IMR-90 (cell line): ENCODE measurements around the gene ZNF597. TPM values are rescaled to one million over a fixed set of nuclear protein-coding genes. Genes with fewer than 3 reads are reported as not detected.

Experiments used
- ATAC-seq: fragments of 200-7000 bp; cut with Tn5 transposase; 2 replicates; pipeline ENCODE4 v1.9.1; 2020; ENCODE audit warnings: low read depth, mild to moderate bottlenecking, moderate library complexity
- Bru-seq: library from RNA; stranded (reverse); fragments of 400-500 nt; gene quantifications from one replicate; lab custom pipeline; 2021; lab: Mats Ljungman, UMichigan
- BruChase-seq, 2 experiments: library from RNA; stranded (reverse); fragments of 400-500 nt; gene quantifications; one replicate each; lab custom pipeline; 2021; lab: Mats Ljungman, UMichigan
- BruUV-seq: library from RNA; stranded (reverse); fragments of 400-500 nt; replicated peaks from 2 replicates; lab custom pipeline; 2021; lab: Mats Ljungman, UMichigan
- CTCF ChIA-PET: fragments of 300-600 bp; formaldehyde crosslinking; extraction: SDS; loops from one replicate; lab custom pipeline; 2021; ENCODE audit warnings: antibody characterized with exemption; lab: Yijun Ruan, JAX
- POLR2A ChIA-PET: fragments of 300-600 bp; sonication (Branson Sonifier 250); formaldehyde crosslinking; loops from one replicate; lab custom pipeline; 2022; ENCODE audit warnings: antibody characterized with exemption; ENCODE audit not compliant: unreplicated experiment; lab: Charles Lee
- DNase-seq: peaks from one replicate; pipeline ENCODE4 v3.0.0; 2013
- H2AFZ ChIP-seq: replicated peaks from 2 replicates; pipeline ENCODE3; 2013; ENCODE audit warnings: low read length, mild to moderate bottlenecking; ENCODE audit not compliant: poor library complexity
- H2AK5ac ChIP-seq: 2 replicates; pipeline ENCODE4 v1.6.1; 2013; ENCODE audit warnings: low read depth, low read length, inconsistent platforms
- H2AK9ac ChIP-seq: replicated peaks from 2 replicates; pipeline ENCODE3; 2013; ENCODE audit warnings: mild to moderate bottlenecking, low read depth, low read length, moderate library complexity; ENCODE audit not compliant: poor library complexity
- H2BK120ac ChIP-seq: 2 replicates; pipeline ENCODE4 v1.6.1; 2013; ENCODE audit warnings: low read depth, low read length, inconsistent platforms
- H2BK15ac ChIP-seq: 3 replicates; pipeline ENCODE4 v1.6.1; 2013; ENCODE audit warnings: low read depth, low read length, inconsistent platforms
- H2BK20ac ChIP-seq: 2 replicates; pipeline ENCODE4 v1.6.1; 2013; ENCODE audit warnings: low read depth, mild to moderate bottlenecking, inconsistent platforms, low read length, moderate library complexity
- H2BK5ac ChIP-seq: 2 replicates; pipeline ENCODE4 v1.6.1; 2013; ENCODE audit warnings: mild to moderate bottlenecking, low read depth, low read length, inconsistent platforms; ENCODE audit not compliant: poor library complexity, severe bottlenecking
- H3K14ac ChIP-seq: replicated peaks from 2 replicates; pipeline ENCODE4 v1.6.1; 2013; ENCODE audit warnings: low read depth, low read length, inconsistent platforms
- H3K18ac ChIP-seq: 2 replicates; pipeline ENCODE4 v1.6.1; 2013; ENCODE audit warnings: low read depth, low read length, control low read depth
- H3K23ac ChIP-seq: 2 replicates; pipeline ENCODE4 v1.6.1; 2013; ENCODE audit warnings: low read depth, low read length, inconsistent platforms
- H3K27ac ChIP-seq: 2 replicates; pipeline ENCODE4 v1.5.1; 2013; ENCODE audit warnings: mild to moderate bottlenecking, control low read depth, low read length; ENCODE audit not compliant: insufficient read depth
- H3K27me3 ChIP-seq: 2 replicates; pipeline ENCODE4 v1.6.1; 2013; ENCODE audit warnings: low read length; ENCODE audit not compliant: control insufficient read depth, insufficient read depth
- H3K36me3 ChIP-seq: 2 replicates; pipeline ENCODE4 v1.6.1; 2013; ENCODE audit warnings: low read length, mixed read lengths; ENCODE audit not compliant: control insufficient read depth, insufficient read depth
- H3K4ac ChIP-seq: 2 replicates; pipeline ENCODE4 v1.6.1; 2013; ENCODE audit warnings: low read depth, low read length, inconsistent platforms
- H3K4me1 ChIP-seq: 2 replicates; pipeline ENCODE4 v1.6.1; 2013; ENCODE audit warnings: low read length, mixed read lengths; ENCODE audit not compliant: control insufficient read depth, insufficient read depth
- H3K4me2 ChIP-seq: 2 replicates; pipeline ENCODE4 v1.6.1; 2013; ENCODE audit warnings: low read depth, mild to moderate bottlenecking, control low read depth, low read length, moderate library complexity
- H3K4me3 ChIP-seq: 2 replicates; pipeline ENCODE4 v1.5.1; 2013; ENCODE audit warnings: low read depth, mild to moderate bottlenecking, control low read depth, low read length, moderate library complexity; ENCODE audit not compliant: insufficient read depth
- H3K56ac ChIP-seq: 2 replicates; pipeline ENCODE4 v1.6.1; 2013; ENCODE audit warnings: low read length, inconsistent platforms; ENCODE audit not compliant: insufficient read depth; ENCODE audit errors: extremely low read depth
- H3K79me1 ChIP-seq, 2 experiments: 2 replicates each; pipeline ENCODE4 v1.6.1; 2013; ENCODE audit warnings: low read length in 2 of 2, inconsistent platforms in 1 of 2, low read depth in 1 of 2
- H3K9ac ChIP-seq: 2 replicates; pipeline ENCODE4 v1.6.1; 2013; ENCODE audit warnings: low read depth, low read length, control low read depth
- H3K9me1 ChIP-seq: 2 replicates; pipeline ENCODE4 v1.6.1; 2013; ENCODE audit warnings: low read length, inconsistent platforms; ENCODE audit not compliant: insufficient read depth
- H3K9me3 ChIP-seq: 2 replicates; pipeline ENCODE4 v1.6.1; 2013; ENCODE audit warnings: low read length; ENCODE audit not compliant: control insufficient read depth, insufficient read depth
- H4K20me1 ChIP-seq: 2 replicates; pipeline ENCODE4 v1.6.1; 2013; ENCODE audit warnings: low read length, inconsistent platforms; ENCODE audit not compliant: insufficient read depth
- H4K5ac ChIP-seq: 2 replicates; pipeline ENCODE4 v1.6.1; 2013; ENCODE audit warnings: mild to moderate bottlenecking, low read depth, low read length, control low read depth
- H4K8ac ChIP-seq, 2 experiments: 2 replicates each; pipeline ENCODE4 v1.6.1; 2013; ENCODE audit warnings: low read depth in 2 of 2, low read length in 2 of 2, control low read depth in 1 of 2, inconsistent platforms in 1 of 2
- H4K91ac ChIP-seq: 2 replicates; pipeline ENCODE4 v1.6.1; 2013; ENCODE audit warnings: low read depth, low read length, inconsistent platforms; ENCODE audit not compliant: insufficient read depth
- CEBPB ChIP-seq: IDR thresholded peaks from 2 replicates; pipeline ENCODE4 v1.6.1; 2012; ENCODE audit warnings: low read depth, low read length, improper control_type of control experiment
- FOS ChIP-seq: fragments of 150-350 bp; IDR thresholded peaks from 2 replicates; pipeline ENCODE4 v1.6.1; 2016; ENCODE audit warnings: low read depth, low read length
- MAZ ChIP-seq: IDR thresholded peaks from 2 replicates; pipeline ENCODE4 v1.6.1; 2012; ENCODE audit warnings: low read depth, mild to moderate bottlenecking, low read length, improper control_type of control experiment, moderate library complexity, borderline replicate concordance
- MXI1 ChIP-seq: IDR thresholded peaks from 2 replicates; pipeline ENCODE4 v1.6.1; 2012; ENCODE audit warnings: low read depth, mild to moderate bottlenecking, low read length, moderate library complexity, borderline replicate concordance
- POLR2A ChIP-seq: IDR thresholded peaks from 2 replicates; pipeline ENCODE4 v1.6.1; 2012; ENCODE audit warnings: mild to moderate bottlenecking, low read depth, low read length
- RCOR1 ChIP-seq: IDR thresholded peaks from 2 replicates; pipeline ENCODE4 v1.6.1; 2012; ENCODE audit warnings: mild to moderate bottlenecking, low read length, improper control_type of control experiment; ENCODE audit not compliant: insufficient replicate concordance
- RFX5 ChIP-seq: IDR thresholded peaks from 2 replicates; pipeline ENCODE4 v1.8.0; 2012; ENCODE audit warnings: low read depth, mild to moderate bottlenecking, low read length, moderate library complexity
- USF2 ChIP-seq: fragments of 150-350 bp; IDR thresholded peaks from 2 replicates; pipeline ENCODE4 v1.6.1; 2017; ENCODE audit warnings: mild to moderate bottlenecking, antibody characterized with exemption, low read length, low read depth
- WGBS, 2 experiments: methylation state at CpG; one replicate each; pipeline versions ENCODE4 v1.1.5 to v1.1.7; 2013; ENCODE audit warnings: missing lambda C conversion rate in 2 of 2; ENCODE audit not compliant: insufficient read length in 1 of 2; ENCODE audit errors: extremely low coverage in 2 of 2; 5-methylcytosine and 5-hydroxymethylcytosine counted together
- dilution Hi-C: fragments of 300-500 bp; cut with HindIII; formaldehyde crosslinking; loops from one replicate; pipeline ENCODE4 v1.14.3; 2018; ENCODE audit warnings: low sequenced_read_pairs; ENCODE audit not compliant: unreplicated experiment
- in situ Hi-C: fragments of 300-500 bp; cut with MboI; formaldehyde crosslinking; loops from 3 replicates; pipeline ENCODE4 v1.14.3; 2019; ENCODE audit warnings: low sequenced_read_pairs, inconsistent platforms, mixed read lengths
- intact Hi-C: fragments of 100-400 bp; cut with micrococcal nuclease; formaldehyde crosslinking; loops from 2 replicates; pipeline ENCODE4 v1.10.0; 2022
- long read RNA-seq: library from polyadenylated mRNA; unstranded; transcript quantifications from one replicate; pipeline ENCODE4 v2.0.0, GENCODE V29; 2021; ENCODE audit not compliant: unreplicated experiment
- polyA plus RNA-seq, 3 experiments: library from polyadenylated mRNA; depleted of rRNA; stranded (reverse); fragments of >200 nt; gene quantifications; 2 replicates each; pipeline ENCODE4 v1.2.3, GENCODE V29; 2012; ENCODE audit warnings: low replicate concordance in 1 of 3
- total RNA-seq: library from RNA; depleted of rRNA; stranded (reverse); fragments of >200 nt; gene quantifications from 2 replicates; pipeline ENCODE4 v1.2.3, GENCODE V29; 2012; rRNA removed

Gene ZNF597, protein sequence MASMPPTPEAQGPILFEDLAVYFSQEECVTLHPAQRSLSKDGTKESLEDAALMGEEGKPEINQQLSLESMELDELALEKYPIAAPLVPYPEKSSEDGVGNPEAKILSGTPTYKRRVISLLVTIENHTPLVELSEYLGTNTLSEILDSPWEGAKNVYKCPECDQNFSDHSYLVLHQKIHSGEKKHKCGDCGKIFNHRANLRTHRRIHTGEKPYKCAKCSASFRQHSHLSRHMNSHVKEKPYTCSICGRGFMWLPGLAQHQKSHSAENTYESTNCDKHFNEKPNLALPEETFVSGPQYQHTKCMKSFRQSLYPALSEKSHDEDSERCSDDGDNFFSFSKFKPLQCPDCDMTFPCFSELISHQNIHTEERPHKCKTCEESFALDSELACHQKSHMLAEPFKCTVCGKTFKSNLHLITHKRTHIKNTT
- total RNA-seq (3.0 and 3.1 TPM in 2 replicates), polyA plus RNA-seq (2012; rRNA removed) (0.79 and 0.91 TPM in 2 replicates), Bru-seq, nascent RNA (percentile 53 among the genes with signal in this experiment), BruChase-seq, experiment 1, labeled RNA remaining after a 6-hour chase (percentile 56 among the genes with signal in this experiment), BruChase-seq, experiment 2, labeled RNA remaining after a 2-hour chase (percentile 60 among the genes with signal in this experiment)
- 0.24 and 0.31 TPM in 2 replicates for polyA plus RNA-seq (2012; cell fraction: cytosol; rRNA removed)
- polyA plus RNA-seq (2012; cell fraction: nucleus; rRNA removed; ENCODE audit: low replicate concordance): 0.24 and 1.9 TPM in 2 replicates
- long read RNA-seq, full-length matches to known transcripts: 2 of 4 reads
- long read RNA-seq, partial matches to known transcripts: 0 of 4 reads
- long read RNA-seq, other reads (novel, unspliced or antisense): 2 of 4 reads

- Histone ChIP-seq H2BK5ac (peak within 1 kb of the TSS; percentile 14), H3K4ac (peak within 1 kb of the TSS; percentile 44), H3K4me3 (peak within 1 kb of the TSS; percentile 64), H3K14ac (peak within 1 kb of the TSS; percentile 35), H4K8ac (peak within 1 kb of the TSS; percentile 90 to 95), H2BK15ac (no peak within 1 kb of the TSS), H3K23ac (no peak within 1 kb of the TSS), H4K91ac (peak within 1 kb of the TSS; percentile 43), H2AFZ (peak within 1 kb of the TSS; percentile 87), H3K9me1 (no peaks in the 10 kb centered on the region), H3K4me1 (no peaks in the 10 kb centered on the region; the same call in 1 of the 2 replicates), H2AK5ac (peak within 1 kb of the TSS; percentile 78), H3K79me1 (peaks cover 4 to 22% of the 10 kb centered on the region in 2 experiments; a peak in 3 of 4 replicates), H3K18ac (no peak within 1 kb of the TSS), H2BK20ac (no peak within 1 kb of the TSS), H3K27ac (peak within 1 kb of the TSS; percentile 58), H3K9me3 (no peaks in the 10 kb centered on the region), H4K5ac (peak within 1 kb of the TSS; percentile 13), H3K9ac (peak within 1 kb of the TSS; percentile 79), H3K4me2 (peak within 1 kb of the TSS; percentile 96), H4K20me1 (no peaks in the 10 kb centered on the region), H3K36me3 (peaks cover 5% of the 10 kb centered on the region), H2BK120ac (no peak within 1 kb of the TSS), H3K27me3 (no peaks in the 10 kb centered on the region), H3K56ac (peak within 1 kb of the TSS; percentile 72), H2AK9ac (peak within 1 kb of the TSS; percentile 43)
- in situ Hi-C loops (no loop called here), dilution Hi-C loops (no loop called here), intact Hi-C loops (no loop called here)
- CTCF ChIA-PET: no interaction called here
- POLR2A ChIA-PET: interaction anchor here (0.6 to 1.3 kb wide), 3 partner anchors 31 to 43 kb away, joined by 3 to 4 read pairs (median 3); partner anchors contain the start of genes ZNF174 and ZSCAN32
- peak; percentile 95 for ATAC-seq
- TF ChIP-seq MXI1 (peak; percentile 65; the same call in 1 of the 2 replicates), MAZ (no peak; the same call in 1 of the 2 replicates), FOS (no peak), POLR2A (peak; percentile 75), CEBPB (no peak), USF2 (no peak), RFX5 (no peak), RCOR1 (no peak)
- no TSS peak for BruUV-seq
- peak; percentile 93 for DNase-seq
- WGBS, 2 experiments: 46% methylated on average over 19 of the region's 61 CpGs; no CpG with 5 or more reads in 1 of the 2 experiments
These were observed at the start of gene ZNF597, which contains the start of gene NAA60 for GRCh38 chr16:3443108-3444031. TSS of gene ZNF597 (minus strand) at chr16:3443504. CDS start at chr16:3443153, 351 bp downstream. TSS of gene NAA60 (plus strand) at chr16:3443680. CDS start at chr16:3476228, 32,548 bp downstream.
